GM12878 (cell line): ENCODE measurements around the gene PLXDC1.

Source experiments
- CTCF ChIP-seq, 3 experiments: IDR thresholded peaks in 2 of 3; conservative IDR thresholded peaks in 1 of 3; 2 replicates each; pipeline ENCODE4 v1.5.1; 2011; ENCODE audit warnings: low read depth in 3 of 3, low read length in 3 of 3, mild to moderate bottlenecking in 3 of 3, control low read depth in 2 of 3, moderate library complexity in 2 of 3, inconsistent platforms in 1 of 3, mixed read lengths in 1 of 3; ENCODE audit not compliant: control insufficient read depth in 2 of 3, insufficient read depth in 1 of 3; ENCODE audit errors: extremely low read depth in 1 of 3
- KLF5 ChIP-seq: fragments of 450-650 bp; IDR thresholded peaks from 2 replicates; pipeline ENCODE4 v1.6.1; 2014; ENCODE audit warnings: mild to moderate bottlenecking; ENCODE audit not compliant: partially characterized antibody
- POLR2A ChIP-seq: IDR thresholded peaks from 2 replicates; pipeline ENCODE4 v1.6.1; 2011; ENCODE audit warnings: low read depth, mild to moderate bottlenecking, low read length
- RAD21 ChIP-seq: IDR thresholded peaks from 2 replicates; pipeline ENCODE4 v1.6.1; 2011; ENCODE audit warnings: mild to moderate bottlenecking, low read depth, low read length, moderate library complexity; ENCODE audit not compliant: insufficient read depth
- SMC3 ChIP-seq: IDR thresholded peaks from 2 replicates; pipeline ENCODE4 v1.6.1; 2011; ENCODE audit warnings: low read length, improper control_type of control experiment, borderline replicate concordance
- TF ChIP-seq, protein P1 (sequence below): fragments of 450-650 bp; IDR thresholded peaks from 2 replicates; pipeline ENCODE4 v1.6.1; 2017; ENCODE audit warnings: mild to moderate bottlenecking

GRCh38 chr17:39114723-39115122, 36.7 kb downstream of the PLXDC1 start:
- TF ChIP-seq, protein P1, sequence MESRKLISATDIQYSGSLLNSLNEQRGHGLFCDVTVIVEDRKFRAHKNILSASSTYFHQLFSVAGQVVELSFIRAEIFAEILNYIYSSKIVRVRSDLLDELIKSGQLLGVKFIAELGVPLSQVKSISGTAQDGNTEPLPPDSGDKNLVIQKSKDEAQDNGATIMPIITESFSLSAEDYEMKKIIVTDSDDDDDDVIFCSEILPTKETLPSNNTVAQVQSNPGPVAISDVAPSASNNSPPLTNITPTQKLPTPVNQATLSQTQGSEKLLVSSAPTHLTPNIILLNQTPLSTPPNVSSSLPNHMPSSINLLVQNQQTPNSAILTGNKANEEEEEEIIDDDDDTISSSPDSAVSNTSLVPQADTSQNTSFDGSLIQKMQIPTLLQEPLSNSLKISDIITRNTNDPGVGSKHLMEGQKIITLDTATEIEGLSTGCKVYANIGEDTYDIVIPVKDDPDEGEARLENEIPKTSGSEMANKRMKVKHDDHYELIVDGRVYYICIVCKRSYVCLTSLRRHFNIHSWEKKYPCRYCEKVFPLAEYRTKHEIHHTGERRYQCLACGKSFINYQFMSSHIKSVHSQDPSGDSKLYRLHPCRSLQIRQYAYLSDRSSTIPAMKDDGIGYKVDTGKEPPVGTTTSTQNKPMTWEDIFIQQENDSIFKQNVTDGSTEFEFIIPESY, result no peak
- TF ChIP-seq CTCF (IDR thresholded peaks at IDR 0.05 in 2 of 3, conservative IDR thresholded peaks at IDR 0.05 in 1 of 3; ENCODE audit: control insufficient read depth in 2 of 3, extremely low read depth in 1 of 3, insufficient read depth in 1 of 3, low read depth in 3 of 3, low read length in 3 of 3) (no peak), RAD21 (no peak), KLF5 (no peak), POLR2A (no peak), SMC3 (no peak)
